Naive thymus-derived CD4-positive, alpha-beta T cell (primary cell): ENCODE data around the gene ABHD11. TPM values are rescaled to one million over a fixed set of nuclear protein-coding genes. Genes with fewer than 3 reads are reported as not detected.
"Not testable (repeated sequence)": the region's sequence is repeated elsewhere in the genome, so short reads cannot be mapped to it uniquely, and the experiment has no call there.

Experiments used
- ATAC-seq: fragments of 150-1000 bp; cut with Tn5 transposase; 2 replicates; pipeline ENCODE4 v1.10.0; 2021; ENCODE audit warnings: mild to moderate bottlenecking, moderate library complexity
- CTCF ChIA-PET: fragments of 350-600 bp; sonication (Branson Sonifier 250); formaldehyde crosslinking; loops from one replicate; lab custom pipeline; 2021; ENCODE audit warnings: antibody characterized with exemption; lab: Charles Lee
- POLR2A ChIA-PET: fragments of 350-600 bp; sonication (Branson Sonifier 250); formaldehyde crosslinking; loops from one replicate; lab custom pipeline; 2021; ENCODE audit warnings: antibody characterized with exemption, inconsistent platforms; lab: Charles Lee
- DNase-seq, 9 donors: peaks; one replicate each; pipeline versions ENCODE4 v3.0.0 to v3.0.0-alpha.2; 2020 to 2022; ENCODE audit warnings: mixed read lengths in 1 of 9
- H3K27ac ChIP-seq: one replicate; pipeline ENCODE4 v1.7.0; 2013; ENCODE audit warnings: mild to moderate bottlenecking, low read depth, low read length, moderate library complexity
- H3K27me3 ChIP-seq, 2 donors: one replicate each; pipeline ENCODE4 v1.7.0; 2013; ENCODE audit warnings: low read length in 2 of 2, mild to moderate bottlenecking in 2 of 2, moderate library complexity in 2 of 2; ENCODE audit not compliant: control insufficient read depth in 2 of 2, insufficient read depth in 2 of 2
- H3K36me3 ChIP-seq, 3 experiments: 1 replicate in 2 of 3; 2 replicates in 1 of 3; pipeline ENCODE4 v1.7.0; 2013; ENCODE audit warnings: low read length in 3 of 3, mild to moderate bottlenecking in 3 of 3, moderate library complexity in 1 of 3; ENCODE audit not compliant: insufficient read depth in 3 of 3, control insufficient read depth in 2 of 3
- H3K4me1 ChIP-seq, 2 donors: one replicate each; pipeline ENCODE4 v1.7.0; 2013; ENCODE audit warnings: low read length in 2 of 2, mild to moderate bottlenecking in 2 of 2, moderate library complexity in 1 of 2; ENCODE audit not compliant: control insufficient read depth in 2 of 2, insufficient read depth in 2 of 2
- H3K4me3 ChIP-seq: 2 replicates; pipeline ENCODE4 v1.7.0; 2013; ENCODE audit warnings: mild to moderate bottlenecking, low read length
- H3K9me3 ChIP-seq, 3 experiments: 1 replicate in 2 of 3; 2 replicates in 1 of 3; pipeline ENCODE4 v1.7.0; 2013; ENCODE audit warnings: low read length in 3 of 3; ENCODE audit not compliant: control insufficient read depth in 2 of 3
- H3K27ac Mint-ChIP-seq, 9 donors: one replicate each; pipeline ENCODE4 v1.8.0; 2020 to 2022; ENCODE audit warnings: mixed read lengths in 9 of 9, mild to moderate bottlenecking in 8 of 9, moderate library complexity in 5 of 9, inconsistent platforms in 2 of 9
- H3K27me3 Mint-ChIP-seq, 5 donors: one replicate each; pipeline ENCODE4 v1.8.0; 2021 to 2022; ENCODE audit warnings: mixed read lengths in 5 of 5, mild to moderate bottlenecking in 1 of 5
- H3K36me3 Mint-ChIP-seq, 5 donors: one replicate each; pipeline ENCODE4 v1.8.0; 2020 to 2022; ENCODE audit warnings: mixed read lengths in 5 of 5, mild to moderate bottlenecking in 3 of 5, inconsistent platforms in 1 of 5
- H3K4me1 Mint-ChIP-seq, 7 donors: one replicate each; pipeline ENCODE4 v1.8.0; 2020 to 2022; ENCODE audit warnings: mixed read lengths in 7 of 7, mild to moderate bottlenecking in 3 of 7, inconsistent platforms in 1 of 7
- H3K4me3 Mint-ChIP-seq, 10 donors: one replicate each; pipeline ENCODE4 v1.8.0; 2020 to 2022; ENCODE audit warnings: mild to moderate bottlenecking in 10 of 10, mixed read lengths in 10 of 10, moderate library complexity in 6 of 10, inconsistent platforms in 2 of 10
- H3K9me3 Mint-ChIP-seq, 11 donors: one replicate each; pipeline ENCODE4 v1.8.0; 2020 to 2022; ENCODE audit warnings: mixed read lengths in 11 of 11, mild to moderate bottlenecking in 4 of 11, inconsistent platforms in 1 of 11, moderate library complexity in 1 of 11
- intact Hi-C, 2 donors: fragments of 100-400 bp; cut with micrococcal nuclease; formaldehyde crosslinking; loops; one replicate each; pipeline ENCODE4 v1.15.1; 2023
- polyA plus RNA-seq, 2 donors: library from polyadenylated mRNA; unstranded; fragments of 300-500 nt; fragmentation: Illumina TruSeq; gene quantifications; one replicate each; pipeline ENCODE4 v1.2.3, GENCODE V29; 2021
- total RNA-seq, 6 experiments: library from RNA in 5 of 6; stranded (reverse) in 5 of 6; gene quantifications; 1 replicate in 5 of 6; 2 replicates in 1 of 6; pipeline ENCODE4 v1.2.3 and lab custom pipeline; 2021 to 2026

ABHD11 gene
- total and polyA plus RNA-seq, 7 experiments from 2014 or later: 10.2 to 22.7 (median 15.9) TPM

DNA sequence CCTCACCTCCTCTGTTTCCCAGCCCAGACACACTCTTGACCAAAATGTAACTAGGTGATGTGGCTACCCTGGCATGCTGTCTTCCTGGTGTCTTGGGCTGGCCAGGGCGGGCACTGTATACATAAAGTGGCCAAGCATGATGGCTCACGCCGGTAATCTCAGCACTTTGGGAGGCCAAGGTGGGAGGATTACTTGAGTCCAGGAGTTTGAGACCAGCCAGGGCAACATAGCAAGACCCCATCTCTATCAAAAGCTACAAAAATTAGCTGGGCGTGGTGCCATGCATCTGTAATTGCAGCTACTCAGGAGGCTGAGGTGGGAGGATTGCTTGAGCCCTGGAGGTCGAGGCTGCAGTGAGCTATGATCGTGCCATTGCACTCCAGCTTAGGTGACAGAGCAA lies 25.3 kb downstream of the ABHD11 start:
- POLR2A ChIA-PET, H3K9me3 ChIP-seq, ATAC-seq, H3K27me3 ChIP-seq, DNase-seq, H3K9me3 Mint-ChIP-seq, H3K27ac ChIP-seq, CTCF ChIA-PET, H3K36me3 ChIP-seq, H3K27me3 Mint-ChIP-seq, H3K27ac Mint-ChIP-seq, H3K36me3 Mint-ChIP-seq, H3K4me3 Mint-ChIP-seq, H3K4me3 ChIP-seq: not testable (repeated sequence)
- peaks cover 9 to 36% (median 14%) of the 10 kb centered on the region in 7 donors for H3K4me1 Mint-ChIP-seq
- intact Hi-C loops: loop anchor here in 1 of 2 donors (10.0 kb wide), 1 partner anchor 279 kb away; the partner anchor contains the start of gene FZD9
- peaks cover 11 to 16% of the 10 kb centered on the region in 2 donors for H3K4me1 ChIP-seq

DNA sequence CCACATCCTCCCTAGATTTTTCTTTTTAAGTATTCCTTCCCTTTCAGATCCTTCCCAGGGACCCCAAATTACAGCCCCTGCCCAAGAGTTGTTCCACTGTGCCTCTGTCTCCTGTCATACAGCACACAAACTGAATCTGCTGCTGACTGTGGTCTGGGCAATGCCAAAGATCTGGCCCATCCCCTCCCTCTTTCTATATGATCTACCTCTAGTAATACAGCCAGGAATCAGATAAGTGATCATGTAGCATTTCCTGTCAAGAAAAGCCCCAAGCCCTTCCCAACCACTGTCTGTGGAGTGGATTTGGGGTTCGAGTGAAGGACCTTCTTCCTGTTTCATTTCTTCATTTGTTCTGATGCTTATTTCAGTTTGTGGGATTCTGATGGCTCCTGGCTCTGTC lies 25.8 kb downstream of the ABHD11 start:
- no peak for DNase-seq
- intact Hi-C loops: loop anchor here in 1 of 2 donors (10.0 kb wide), 1 partner anchor 278 kb away; the partner anchor contains the start of gene FZD9
- peaks cover 5 to 11% of the 10 kb centered on the region in 2 donors for H3K4me1 ChIP-seq
- H3K36me3 ChIP-seq: no peaks in the 10 kb centered on the region
- Mint-ChIP-seq H3K36me3 (peaks cover 0 to 1% (median 0%) of the 10 kb centered on the region in 5 donors), H3K27ac (peak overlapping the region in 1 of 9 donors; percentile 22), H3K9me3 (no peaks in the 10 kb centered on the region), H3K4me3 (no peak overlapping the region), H3K27me3 (peaks cover 0 to 3% (median 0%) of the 10 kb centered on the region in 5 donors), H3K4me1 (peaks cover 3 to 30% (median 9%) of the 10 kb centered on the region in 7 donors)
- no peak for ATAC-seq
- H3K4me3 ChIP-seq: no peak overlapping the region
- H3K27ac ChIP-seq: no peak overlapping the region
- ChIA-PET CTCF (interaction anchor here (0.7 kb wide), 1 partner anchor 24 kb away, joined by 3 read pairs; no protein-coding TSS in a partner anchor), POLR2A (no interaction called here)
- no peaks in the 10 kb centered on the region for H3K9me3 ChIP-seq
- H3K27me3 ChIP-seq: no peaks in the 10 kb centered on the region

DNA sequence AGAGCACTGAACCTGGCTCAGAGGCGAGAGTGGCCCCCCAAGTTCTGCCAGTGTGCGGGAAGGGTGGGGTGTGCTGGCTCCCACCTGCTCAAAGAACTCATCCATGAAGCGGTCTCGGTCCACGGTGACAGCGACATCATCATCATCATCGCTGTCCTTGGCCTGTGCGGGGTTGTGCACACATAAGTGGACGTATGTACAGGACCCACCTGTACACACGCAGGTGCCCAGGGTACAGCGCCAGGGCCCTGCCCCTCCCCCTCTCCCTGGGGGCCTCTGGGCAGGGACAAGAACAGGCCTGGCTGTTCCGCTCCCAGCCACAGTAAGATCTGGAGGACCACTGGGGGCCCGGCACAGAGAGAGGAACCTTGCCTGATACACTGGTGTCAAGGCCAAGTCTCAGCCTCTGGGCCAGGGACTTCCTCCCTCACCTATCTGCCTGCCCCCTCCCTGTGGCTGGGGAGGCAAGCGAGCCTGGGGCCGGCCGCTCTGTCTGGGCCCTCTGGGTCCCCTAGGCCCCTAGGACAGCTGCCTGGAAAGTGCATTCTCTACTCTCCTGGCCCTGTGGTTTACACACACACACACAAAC lies 29.5 kb downstream of the ABHD11 start:
- no peaks in the 10 kb centered on the region for H3K36me3 ChIP-seq
- CTCF ChIA-PET: no interaction called here
- H3K27ac Mint-ChIP-seq: no peak overlapping the region
- no peaks in the 10 kb centered on the region for H3K36me3 Mint-ChIP-seq
- POLR2A ChIA-PET: interaction anchor here (0.6 kb wide), 1 partner anchor 190 kb away, joined by 3 read pairs; no protein-coding TSS in a partner anchor
- no peak for DNase-seq
- H3K9me3 Mint-ChIP-seq: no peaks in the 10 kb centered on the region
- H3K27me3 ChIP-seq: no peaks in the 10 kb centered on the region
- ATAC-seq: no peak
- no peak overlapping the region for H3K27ac ChIP-seq
- H3K4me3 Mint-ChIP-seq: no peak overlapping the region
- H3K4me1 Mint-ChIP-seq: peaks cover 5 to 13% (median 10%) of the 10 kb centered on the region in 7 donors
- intact Hi-C loops: no loop called here
- no peaks in the 10 kb centered on the region for H3K27me3 Mint-ChIP-seq
- H3K9me3 ChIP-seq: no peaks in the 10 kb centered on the region
- H3K4me1 ChIP-seq: no peaks in the 10 kb centered on the region
- H3K4me3 ChIP-seq: no peak overlapping the region

DNA sequence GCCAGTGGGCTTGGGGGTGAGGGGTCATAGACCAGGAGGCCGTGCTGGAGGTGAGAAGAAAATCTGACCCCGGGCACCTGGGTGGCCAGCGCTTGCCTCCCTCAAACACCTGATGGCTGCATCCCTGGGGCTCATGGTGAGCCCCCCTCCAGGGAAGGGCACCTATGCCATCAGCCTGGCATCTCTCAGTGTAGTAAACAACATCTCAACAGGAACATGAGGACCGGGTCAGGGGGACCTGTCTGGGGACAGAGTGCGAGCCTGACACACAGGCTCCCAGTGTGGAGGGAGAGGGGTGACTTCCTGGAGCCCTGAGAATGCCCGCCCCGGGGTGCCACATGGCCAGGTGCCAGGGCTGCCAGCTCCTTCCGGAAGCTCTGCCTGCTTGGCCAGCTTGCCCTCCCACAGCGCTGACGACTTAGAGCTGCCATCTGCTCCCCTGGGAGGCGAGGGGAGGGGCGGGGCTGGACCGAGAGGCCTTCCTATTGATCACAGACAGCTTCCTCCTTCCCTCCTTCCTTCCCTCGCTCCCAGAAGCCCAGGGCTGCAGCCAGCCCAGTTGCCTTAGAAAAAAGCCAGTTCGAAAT lies 31.5 kb downstream of the ABHD11 start:
- no peaks in the 10 kb centered on the region for H3K27me3 ChIP-seq
- Mint-ChIP-seq H3K9me3 (no peaks in the 10 kb centered on the region), H3K27me3 (no peaks in the 10 kb centered on the region), H3K27ac (peak overlapping the region in 2 of 9 donors; percentile 14 to 55), H3K36me3 (peaks cover 0 to 1% (median 0%) of the 10 kb centered on the region in 5 donors), H3K4me1 (peaks cover 4 to 14% (median 8%) of the 10 kb centered on the region in 7 donors), H3K4me3 (peak overlapping the region in 4 of 10 donors; percentile 33 to 50 (median 40))
- intact Hi-C loops: loop anchor here in 1 of 2 donors (2.0 kb wide), 1 partner anchor 18 kb away; no protein-coding TSS in a partner anchor
- DNase-seq (peak in 5 of 9 donors; percentile 28 to 44 (median 36)), ATAC-seq (peak; percentile 48)
- H3K27ac ChIP-seq: no peak overlapping the region
- no peaks in the 10 kb centered on the region for H3K36me3 ChIP-seq
- POLR2A ChIA-PET: interaction anchor here (0.9 kb wide), 1 partner anchor 15 kb away, joined by 3 read pairs; no protein-coding TSS in a partner anchor
- CTCF ChIA-PET: interaction anchor here (0.6 kb wide), 1 partner anchor 13 kb away, joined by 3 read pairs; the partner anchor contains the start of gene STX1A
- no peaks in the 10 kb centered on the region for H3K9me3 ChIP-seq
- no peak overlapping the region for H3K4me3 ChIP-seq
- no peaks in the 10 kb centered on the region for H3K4me1 ChIP-seq

DNA sequence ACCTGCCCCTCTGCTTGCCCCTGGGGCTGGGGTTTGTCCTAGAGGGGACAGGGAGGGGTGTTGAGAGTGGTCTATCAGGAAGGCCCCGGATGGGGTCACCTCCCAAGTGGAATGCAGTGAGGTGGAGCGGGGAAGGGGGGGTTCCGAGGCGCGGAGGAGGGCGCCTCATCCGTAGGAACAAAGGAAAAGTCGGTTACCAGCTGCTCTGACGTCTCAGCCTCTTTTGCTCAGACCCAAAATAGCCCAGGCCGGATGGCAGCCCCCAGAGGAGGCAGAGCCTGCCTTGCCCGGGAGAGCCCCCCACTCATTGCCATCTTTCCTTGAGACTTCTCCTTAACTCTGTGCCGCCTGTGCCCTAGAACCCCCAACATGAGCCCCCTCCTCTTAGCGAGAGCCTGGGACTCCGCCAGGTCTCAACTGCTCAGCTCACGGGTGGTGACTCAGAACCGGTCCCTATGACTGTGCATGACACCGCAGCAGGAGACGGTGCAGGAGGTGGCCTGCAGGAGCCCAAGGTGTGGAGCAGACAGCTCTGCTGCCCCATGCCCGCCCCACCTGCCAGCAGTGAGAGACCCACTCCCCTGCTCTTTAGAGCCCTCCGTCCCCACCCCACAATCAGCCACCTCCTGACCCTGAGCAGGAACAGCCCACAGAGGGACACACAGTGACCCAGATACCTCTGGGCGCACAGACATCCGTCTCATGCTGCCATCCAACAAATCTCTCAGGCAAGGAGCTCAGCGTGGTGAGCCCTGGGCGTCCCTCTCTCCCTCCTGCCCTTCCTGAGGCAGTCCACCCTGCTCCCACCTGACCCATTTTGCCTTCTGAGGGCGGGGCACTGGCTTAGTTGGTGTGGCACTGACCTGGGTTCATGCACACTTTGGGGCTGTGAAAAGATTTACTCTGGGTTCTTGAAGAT lies 32.2 kb downstream of the ABHD11 start:
- Histone ChIP-seq H3K9me3 (no peaks in the 10 kb centered on the region), H3K4me1 (no peaks in the 10 kb centered on the region), H3K36me3 (no peaks in the 10 kb centered on the region), H3K4me3 (no peak overlapping the region), H3K27me3 (no peaks in the 10 kb centered on the region), H3K27ac (no peak overlapping the region)
- ChIA-PET POLR2A (interaction anchor here (0.5 to 0.9 kb wide), 3 partner anchors 14 to 1113 kb away, joined by 3 read pairs; no protein-coding TSS in a partner anchor), CTCF (interaction anchor here (0.7 kb wide), 1 partner anchor 100 kb away, joined by 4 read pairs; no protein-coding TSS in a partner anchor)
- Mint-ChIP-seq H3K4me1 (peaks cover 4 to 14% (median 8%) of the 10 kb centered on the region in 7 donors), H3K27ac (peak overlapping the region in 2 of 9 donors; percentile 14 to 55), H3K27me3 (no peaks in the 10 kb centered on the region), H3K36me3 (peaks cover 0 to 4% (median 0%) of the 10 kb centered on the region in 5 donors), H3K4me3 (peak overlapping the region in 3 of 10 donors; percentile 33 to 50 (median 38)), H3K9me3 (no peaks in the 10 kb centered on the region)
- intact Hi-C loops: loop anchor here in 1 of 2 donors (2.0 kb wide), 1 partner anchor 18 kb away; no protein-coding TSS in a partner anchor
- DNase-seq (no peak), ATAC-seq (peak; percentile 33)

DNA sequence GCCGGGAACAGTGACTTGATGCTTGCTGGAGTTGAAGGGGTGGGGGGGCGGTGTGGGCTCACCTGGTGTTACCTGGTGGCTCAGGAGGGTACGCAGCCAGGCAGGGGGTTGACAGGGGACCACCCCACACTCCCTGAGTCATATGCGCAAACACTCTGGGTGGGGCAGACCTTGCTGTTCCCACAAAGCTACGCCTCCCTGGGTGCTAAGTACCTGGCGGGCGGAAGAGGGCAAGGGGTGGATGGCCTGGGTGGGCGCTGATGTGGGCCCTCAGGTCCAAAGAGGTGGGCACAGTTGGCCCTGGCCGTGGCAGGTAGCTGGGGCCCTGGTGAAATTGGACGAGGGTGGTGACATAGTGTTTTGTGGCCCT lies 33.1 kb downstream of the ABHD11 start:
- peaks cover 4 to 14% (median 8%) of the 10 kb centered on the region in 7 donors for H3K4me1 Mint-ChIP-seq

More for the DNA sequence above, 33.1 kb downstream of the ABHD11 start:
- H3K27me3 ChIP-seq: no peaks in the 10 kb centered on the region
- no peak for DNase-seq
- H3K27ac ChIP-seq: no peak overlapping the region
- intact Hi-C loops: no loop called here
- ChIA-PET CTCF (interaction anchor here (0.6 to 0.7 kb wide), 2 partner anchors 19 to 99 kb away, joined by 3 to 4 read pairs; no protein-coding TSS in a partner anchor), POLR2A (interaction anchor here (0.5 to 0.6 kb wide), 2 partner anchors 19 to 1113 kb away, joined by 3 read pairs; no protein-coding TSS in a partner anchor)
- H3K4me3 ChIP-seq: no peak overlapping the region
- Mint-ChIP-seq H3K36me3 (peaks cover 0 to 4% (median 0%) of the 10 kb centered on the region in 5 donors), H3K9me3 (no peaks in the 10 kb centered on the region), H3K27ac (no peak overlapping the region), H3K27me3 (no peaks in the 10 kb centered on the region), H3K4me3 (no peak overlapping the region)
- H3K9me3 ChIP-seq: no peaks in the 10 kb centered on the region
- H3K36me3 ChIP-seq: no peaks in the 10 kb centered on the region
- no peaks in the 10 kb centered on the region for H3K4me1 ChIP-seq
- ATAC-seq: no peak
